WTC11 (cell line): ENCODE data around the gene LZTR1. TPM values are rescaled to one million over a fixed set of nuclear protein-coding genes. Genes with fewer than 3 reads are reported as not detected.

Source experiments
- CBFB ChIP-seq: sonication (generic); formaldehyde crosslinking; IDR thresholded peaks from 2 replicates; pipeline ENCODE4 v1.8.1; 2022; ENCODE audit warnings: mild to moderate bottlenecking, low read depth, missing genetic modification reagents
- FOXJ3 ChIP-seq: sonication (generic); formaldehyde crosslinking; IDR thresholded peaks from 2 replicates; pipeline ENCODE4 v1.9.0; 2021; ENCODE audit warnings: missing genetic modification reagents, mild to moderate bottlenecking, borderline replicate concordance
- FOXK1 ChIP-seq: sonication (generic); formaldehyde crosslinking; IDR thresholded peaks from 2 replicates; pipeline ENCODE4 v1.8.0; 2022; ENCODE audit warnings: mild to moderate bottlenecking, moderate library complexity, missing genetic modification reagents
- IRF2 ChIP-seq: sonication (generic); formaldehyde crosslinking; IDR thresholded peaks from 2 replicates; pipeline ENCODE4 v1.8.0; 2022; ENCODE audit warnings: low read depth, missing genetic modification reagents, borderline replicate concordance
- JAZF1 ChIP-seq: fragments of 250-450 bp; sonication (Bioruptor Pico); IDR thresholded peaks from 2 replicates; pipeline ENCODE4 v1.9.0; 2021; ENCODE audit warnings: moderate library complexity, mild to moderate bottlenecking, inconsistent platforms
- JUN ChIP-seq: sonication (generic); formaldehyde crosslinking; IDR thresholded peaks from 2 replicates; pipeline ENCODE4 v1.8.0; 2023; ENCODE audit warnings: mild to moderate bottlenecking, missing genetic modification reagents
- NFATC4 ChIP-seq: fragments of 250-450 bp; sonication (Bioruptor Pico); IDR thresholded peaks from 2 replicates; pipeline ENCODE4 v1.9.0; 2021; ENCODE audit warnings: mild to moderate bottlenecking
- NFE2L1 ChIP-seq: sonication (generic); formaldehyde crosslinking; IDR thresholded peaks from 2 replicates; pipeline ENCODE4 v1.8.1; 2023; ENCODE audit warnings: missing genetic modification reagents
- NR1H2 ChIP-seq: sonication (generic); formaldehyde crosslinking; IDR thresholded peaks from 2 replicates; pipeline ENCODE4 v1.9.0; 2021; ENCODE audit warnings: mild to moderate bottlenecking, moderate library complexity, missing genetic modification reagents
- SMAD3 ChIP-seq: sonication (generic); formaldehyde crosslinking; IDR thresholded peaks from 2 replicates; pipeline ENCODE4 v1.8.0; 2022; ENCODE audit warnings: missing genetic modification reagents, mild to moderate bottlenecking, borderline replicate concordance
- SOX15 ChIP-seq: fragments of 250-450 bp; sonication (Bioruptor Pico); IDR thresholded peaks from 2 replicates; pipeline ENCODE4 v1.9.0; 2021; ENCODE audit warnings: mild to moderate bottlenecking
- SP1 ChIP-seq: sonication (generic); formaldehyde crosslinking; conservative IDR thresholded peaks from 2 replicates; pipeline ENCODE4 v1.8.1; 2022; ENCODE audit warnings: missing genetic modification reagents
- TCF7 ChIP-seq: sonication (generic); formaldehyde crosslinking; IDR thresholded peaks from 2 replicates; pipeline ENCODE4 v1.8.0; 2022; ENCODE audit warnings: mild to moderate bottlenecking, low read depth, missing genetic modification reagents, moderate library complexity
- TEAD4 ChIP-seq: sonication (generic); formaldehyde crosslinking; IDR thresholded peaks from 2 replicates; pipeline ENCODE4 v1.8.0; 2022; ENCODE audit warnings: mild to moderate bottlenecking, missing genetic modification reagents
- TP53 ChIP-seq: sonication (generic); formaldehyde crosslinking; IDR thresholded peaks from 2 replicates; pipeline ENCODE4 v1.8.1; 2023; ENCODE audit warnings: mild to moderate bottlenecking, missing genetic modification reagents
- ZNF219 ChIP-seq: sonication (generic); formaldehyde crosslinking; IDR thresholded peaks from 2 replicates; pipeline ENCODE4 v1.8.0; 2023; ENCODE audit warnings: missing genetic modification reagents, mild to moderate bottlenecking, borderline replicate concordance
- ZNF317 ChIP-seq: sonication (generic); formaldehyde crosslinking; IDR thresholded peaks from 2 replicates; pipeline ENCODE4 v1.8.1; 2023; ENCODE audit warnings: low read depth, mild to moderate bottlenecking, moderate library complexity, missing genetic modification reagents, borderline replicate concordance
- ZNF416 ChIP-seq: fragments of 250-450 bp; sonication (Bioruptor Pico); IDR thresholded peaks from 2 replicates; pipeline ENCODE4 v1.9.0; 2021; ENCODE audit warnings: mild to moderate bottlenecking, inconsistent platforms
- total RNA-seq: library from RNA; stranded (reverse); gene quantifications from 3 replicates; pipeline ENCODE4 v1.2.3, GENCODE V29; 2021
- TF ChIP-seq, protein P1 (sequence below): fragments of 250-450 bp; sonication (Bioruptor Pico); IDR thresholded peaks from 2 replicates; pipeline ENCODE4 v1.9.0; 2021; ENCODE audit warnings: mild to moderate bottlenecking
- TF ChIP-seq, protein P2 (sequence below): sonication (generic); formaldehyde crosslinking; IDR thresholded peaks from 2 replicates; pipeline ENCODE4 v1.8.0; 2023; ENCODE audit warnings: missing genetic modification reagents, mild to moderate bottlenecking, borderline replicate concordance
- TF ChIP-seq, protein P3 (sequence below): sonication (generic); formaldehyde crosslinking; IDR thresholded peaks from 2 replicates; pipeline ENCODE4 v1.8.0; 2022; ENCODE audit warnings: mild to moderate bottlenecking, missing genetic modification reagents
- TF ChIP-seq, protein P4 (sequence below): sonication (generic); formaldehyde crosslinking; IDR thresholded peaks from 2 replicates; pipeline ENCODE4 v1.8.1; 2022; ENCODE audit warnings: mild to moderate bottlenecking, moderate library complexity, missing genetic modification reagents
- TF ChIP-seq, protein P5 (sequence below): sonication (generic); formaldehyde crosslinking; IDR thresholded peaks from 2 replicates; pipeline ENCODE4 v1.8.1; 2023; ENCODE audit warnings: mild to moderate bottlenecking, missing genetic modification reagents
- TF ChIP-seq, protein P6 (sequence below): sonication (generic); formaldehyde crosslinking; IDR thresholded peaks from 2 replicates; pipeline ENCODE4 v1.8.0; 2022; ENCODE audit warnings: mild to moderate bottlenecking, missing genetic modification reagents
- TF ChIP-seq, protein P7 (sequence below): sonication (generic); formaldehyde crosslinking; conservative IDR thresholded peaks from 2 replicates; pipeline ENCODE4 v1.8.1; 2023; ENCODE audit warnings: mild to moderate bottlenecking, low read depth, missing genetic modification reagents, moderate library complexity

The LZTR1 gene
- total RNA-seq, 1 experiment from 2014 or later: 38.3 TPM

DNA sequence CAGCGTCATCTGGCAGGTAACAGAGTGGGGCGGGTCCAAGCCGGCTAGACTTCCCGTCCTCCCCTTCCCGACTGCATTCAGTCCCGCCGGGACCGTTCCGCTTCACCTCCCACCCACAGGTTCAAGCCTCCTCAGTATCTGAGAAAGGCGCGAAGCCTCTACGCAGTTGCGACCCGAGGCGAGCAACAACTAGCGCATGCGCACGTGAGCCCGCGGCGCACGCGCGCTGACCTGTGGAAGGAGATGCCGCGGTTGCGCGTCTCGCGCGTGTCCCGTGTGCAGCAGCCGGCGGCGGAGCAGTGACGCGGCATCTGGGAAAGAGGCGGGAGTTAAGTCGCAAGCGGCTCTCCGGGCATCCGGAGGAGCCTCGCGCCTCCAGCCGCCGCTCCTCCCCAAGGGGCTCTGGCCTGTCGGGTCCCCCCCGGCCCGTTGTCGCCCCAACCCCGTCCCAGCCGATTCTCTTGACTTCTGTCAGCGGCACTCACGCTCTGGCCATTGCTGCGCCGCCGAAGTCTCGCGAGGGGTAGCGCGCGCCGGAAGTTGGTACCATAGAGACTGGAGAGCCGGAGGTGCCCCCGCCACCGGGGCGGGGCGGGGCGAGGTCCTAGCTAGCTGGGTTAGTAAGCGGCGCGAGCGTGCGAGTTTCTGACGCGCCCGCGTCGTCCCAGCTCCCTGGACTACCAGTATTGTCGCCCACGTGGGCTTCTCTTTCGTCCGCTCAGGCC, 19.7 kb downstream of the LZTR1 start, which contains the start of gene THAP7 (continued):
- TF ChIP-seq, protein P1, sequence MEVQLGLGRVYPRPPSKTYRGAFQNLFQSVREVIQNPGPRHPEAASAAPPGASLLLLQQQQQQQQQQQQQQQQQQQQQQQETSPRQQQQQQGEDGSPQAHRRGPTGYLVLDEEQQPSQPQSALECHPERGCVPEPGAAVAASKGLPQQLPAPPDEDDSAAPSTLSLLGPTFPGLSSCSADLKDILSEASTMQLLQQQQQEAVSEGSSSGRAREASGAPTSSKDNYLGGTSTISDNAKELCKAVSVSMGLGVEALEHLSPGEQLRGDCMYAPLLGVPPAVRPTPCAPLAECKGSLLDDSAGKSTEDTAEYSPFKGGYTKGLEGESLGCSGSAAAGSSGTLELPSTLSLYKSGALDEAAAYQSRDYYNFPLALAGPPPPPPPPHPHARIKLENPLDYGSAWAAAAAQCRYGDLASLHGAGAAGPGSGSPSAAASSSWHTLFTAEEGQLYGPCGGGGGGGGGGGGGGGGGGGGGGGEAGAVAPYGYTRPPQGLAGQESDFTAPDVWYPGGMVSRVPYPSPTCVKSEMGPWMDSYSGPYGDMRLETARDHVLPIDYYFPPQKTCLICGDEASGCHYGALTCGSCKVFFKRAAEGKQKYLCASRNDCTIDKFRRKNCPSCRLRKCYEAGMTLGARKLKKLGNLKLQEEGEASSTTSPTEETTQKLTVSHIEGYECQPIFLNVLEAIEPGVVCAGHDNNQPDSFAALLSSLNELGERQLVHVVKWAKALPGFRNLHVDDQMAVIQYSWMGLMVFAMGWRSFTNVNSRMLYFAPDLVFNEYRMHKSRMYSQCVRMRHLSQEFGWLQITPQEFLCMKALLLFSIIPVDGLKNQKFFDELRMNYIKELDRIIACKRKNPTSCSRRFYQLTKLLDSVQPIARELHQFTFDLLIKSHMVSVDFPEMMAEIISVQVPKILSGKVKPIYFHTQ: no peak
- TF ChIP-seq ZNF317 (CRISPR knock-in tag) (no peak), NFE2L1 (peak; percentile 82; the same call in 1 of the 2 replicates), TEAD4 (CRISPR knock-in tag) (no peak), JUN (no peak; the same call in 1 of the 2 replicates), SOX15 (CRISPR knock-in tag) (no peak), IRF2 (CRISPR knock-in tag) (no peak), FOXK1 (CRISPR knock-in tag) (peak; percentile 89), CBFB (no peak), NR1H2 (CRISPR knock-in tag) (0 out of 2 replicates have a peak, but pooled peaks have one; percentile 78), SP1 (CRISPR knock-in tag) (peak; percentile 72), TCF7 (CRISPR knock-in tag) (peak; percentile 51; the same call in 1 of the 2 replicates), SMAD3 (CRISPR knock-in tag) (peak; percentile 70; the same call in 1 of the 2 replicates), NFATC4 (CRISPR knock-in tag) (no peak), ZNF219 (CRISPR knock-in tag) (no peak), TP53 (CRISPR knock-in tag) (no peak), FOXJ3 (no peak; the same call in 1 of the 2 replicates), JAZF1 (CRISPR knock-in tag) (no peak), ZNF416 (CRISPR knock-in tag) (no peak)
- TF ChIP-seq, protein P2, sequence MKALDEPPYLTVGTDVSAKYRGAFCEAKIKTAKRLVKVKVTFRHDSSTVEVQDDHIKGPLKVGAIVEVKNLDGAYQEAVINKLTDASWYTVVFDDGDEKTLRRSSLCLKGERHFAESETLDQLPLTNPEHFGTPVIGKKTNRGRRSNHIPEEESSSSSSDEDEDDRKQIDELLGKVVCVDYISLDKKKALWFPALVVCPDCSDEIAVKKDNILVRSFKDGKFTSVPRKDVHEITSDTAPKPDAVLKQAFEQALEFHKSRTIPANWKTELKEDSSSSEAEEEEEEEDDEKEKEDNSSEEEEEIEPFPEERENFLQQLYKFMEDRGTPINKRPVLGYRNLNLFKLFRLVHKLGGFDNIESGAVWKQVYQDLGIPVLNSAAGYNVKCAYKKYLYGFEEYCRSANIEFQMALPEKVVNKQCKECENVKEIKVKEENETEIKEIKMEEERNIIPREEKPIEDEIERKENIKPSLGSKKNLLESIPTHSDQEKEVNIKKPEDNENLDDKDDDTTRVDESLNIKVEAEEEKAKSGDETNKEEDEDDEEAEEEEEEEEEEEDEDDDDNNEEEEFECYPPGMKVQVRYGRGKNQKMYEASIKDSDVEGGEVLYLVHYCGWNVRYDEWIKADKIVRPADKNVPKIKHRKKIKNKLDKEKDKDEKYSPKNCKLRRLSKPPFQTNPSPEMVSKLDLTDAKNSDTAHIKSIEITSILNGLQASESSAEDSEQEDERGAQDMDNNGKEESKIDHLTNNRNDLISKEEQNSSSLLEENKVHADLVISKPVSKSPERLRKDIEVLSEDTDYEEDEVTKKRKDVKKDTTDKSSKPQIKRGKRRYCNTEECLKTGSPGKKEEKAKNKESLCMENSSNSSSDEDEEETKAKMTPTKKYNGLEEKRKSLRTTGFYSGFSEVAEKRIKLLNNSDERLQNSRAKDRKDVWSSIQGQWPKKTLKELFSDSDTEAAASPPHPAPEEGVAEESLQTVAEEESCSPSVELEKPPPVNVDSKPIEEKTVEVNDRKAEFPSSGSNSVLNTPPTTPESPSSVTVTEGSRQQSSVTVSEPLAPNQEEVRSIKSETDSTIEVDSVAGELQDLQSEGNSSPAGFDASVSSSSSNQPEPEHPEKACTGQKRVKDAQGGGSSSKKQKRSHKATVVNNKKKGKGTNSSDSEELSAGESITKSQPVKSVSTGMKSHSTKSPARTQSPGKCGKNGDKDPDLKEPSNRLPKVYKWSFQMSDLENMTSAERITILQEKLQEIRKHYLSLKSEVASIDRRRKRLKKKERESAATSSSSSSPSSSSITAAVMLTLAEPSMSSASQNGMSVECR (CRISPR knock-in tag): peak; percentile 81; the same call in 1 of the 2 replicates
- TF ChIP-seq, protein P3, sequence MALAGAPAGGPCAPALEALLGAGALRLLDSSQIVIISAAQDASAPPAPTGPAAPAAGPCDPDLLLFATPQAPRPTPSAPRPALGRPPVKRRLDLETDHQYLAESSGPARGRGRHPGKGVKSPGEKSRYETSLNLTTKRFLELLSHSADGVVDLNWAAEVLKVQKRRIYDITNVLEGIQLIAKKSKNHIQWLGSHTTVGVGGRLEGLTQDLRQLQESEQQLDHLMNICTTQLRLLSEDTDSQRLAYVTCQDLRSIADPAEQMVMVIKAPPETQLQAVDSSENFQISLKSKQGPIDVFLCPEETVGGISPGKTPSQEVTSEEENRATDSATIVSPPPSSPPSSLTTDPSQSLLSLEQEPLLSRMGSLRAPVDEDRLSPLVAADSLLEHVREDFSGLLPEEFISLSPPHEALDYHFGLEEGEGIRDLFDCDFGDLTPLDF (CRISPR knock-in tag): peak; percentile 89
- TF ChIP-seq, protein P4, sequence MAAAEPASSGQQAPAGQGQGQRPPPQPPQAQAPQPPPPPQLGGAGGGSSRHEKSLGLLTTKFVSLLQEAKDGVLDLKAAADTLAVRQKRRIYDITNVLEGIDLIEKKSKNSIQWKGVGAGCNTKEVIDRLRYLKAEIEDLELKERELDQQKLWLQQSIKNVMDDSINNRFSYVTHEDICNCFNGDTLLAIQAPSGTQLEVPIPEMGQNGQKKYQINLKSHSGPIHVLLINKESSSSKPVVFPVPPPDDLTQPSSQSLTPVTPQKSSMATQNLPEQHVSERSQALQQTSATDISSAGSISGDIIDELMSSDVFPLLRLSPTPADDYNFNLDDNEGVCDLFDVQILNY (CRISPR knock-in tag): 0 out of 2 replicates have a peak, but pooled peaks have one; percentile 36
- TF ChIP-seq, protein P5, sequence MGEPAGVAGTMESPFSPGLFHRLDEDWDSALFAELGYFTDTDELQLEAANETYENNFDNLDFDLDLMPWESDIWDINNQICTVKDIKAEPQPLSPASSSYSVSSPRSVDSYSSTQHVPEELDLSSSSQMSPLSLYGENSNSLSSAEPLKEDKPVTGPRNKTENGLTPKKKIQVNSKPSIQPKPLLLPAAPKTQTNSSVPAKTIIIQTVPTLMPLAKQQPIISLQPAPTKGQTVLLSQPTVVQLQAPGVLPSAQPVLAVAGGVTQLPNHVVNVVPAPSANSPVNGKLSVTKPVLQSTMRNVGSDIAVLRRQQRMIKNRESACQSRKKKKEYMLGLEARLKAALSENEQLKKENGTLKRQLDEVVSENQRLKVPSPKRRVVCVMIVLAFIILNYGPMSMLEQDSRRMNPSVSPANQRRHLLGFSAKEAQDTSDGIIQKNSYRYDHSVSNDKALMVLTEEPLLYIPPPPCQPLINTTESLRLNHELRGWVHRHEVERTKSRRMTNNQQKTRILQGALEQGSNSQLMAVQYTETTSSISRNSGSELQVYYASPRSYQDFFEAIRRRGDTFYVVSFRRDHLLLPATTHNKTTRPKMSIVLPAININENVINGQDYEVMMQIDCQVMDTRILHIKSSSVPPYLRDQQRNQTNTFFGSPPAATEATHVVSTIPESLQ (CRISPR knock-in tag): no peak
- TF ChIP-seq, protein P6, sequence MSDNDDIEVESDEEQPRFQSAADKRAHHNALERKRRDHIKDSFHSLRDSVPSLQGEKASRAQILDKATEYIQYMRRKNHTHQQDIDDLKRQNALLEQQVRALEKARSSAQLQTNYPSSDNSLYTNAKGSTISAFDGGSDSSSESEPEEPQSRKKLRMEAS: peak; percentile 95
- TF ChIP-seq, protein P7, sequence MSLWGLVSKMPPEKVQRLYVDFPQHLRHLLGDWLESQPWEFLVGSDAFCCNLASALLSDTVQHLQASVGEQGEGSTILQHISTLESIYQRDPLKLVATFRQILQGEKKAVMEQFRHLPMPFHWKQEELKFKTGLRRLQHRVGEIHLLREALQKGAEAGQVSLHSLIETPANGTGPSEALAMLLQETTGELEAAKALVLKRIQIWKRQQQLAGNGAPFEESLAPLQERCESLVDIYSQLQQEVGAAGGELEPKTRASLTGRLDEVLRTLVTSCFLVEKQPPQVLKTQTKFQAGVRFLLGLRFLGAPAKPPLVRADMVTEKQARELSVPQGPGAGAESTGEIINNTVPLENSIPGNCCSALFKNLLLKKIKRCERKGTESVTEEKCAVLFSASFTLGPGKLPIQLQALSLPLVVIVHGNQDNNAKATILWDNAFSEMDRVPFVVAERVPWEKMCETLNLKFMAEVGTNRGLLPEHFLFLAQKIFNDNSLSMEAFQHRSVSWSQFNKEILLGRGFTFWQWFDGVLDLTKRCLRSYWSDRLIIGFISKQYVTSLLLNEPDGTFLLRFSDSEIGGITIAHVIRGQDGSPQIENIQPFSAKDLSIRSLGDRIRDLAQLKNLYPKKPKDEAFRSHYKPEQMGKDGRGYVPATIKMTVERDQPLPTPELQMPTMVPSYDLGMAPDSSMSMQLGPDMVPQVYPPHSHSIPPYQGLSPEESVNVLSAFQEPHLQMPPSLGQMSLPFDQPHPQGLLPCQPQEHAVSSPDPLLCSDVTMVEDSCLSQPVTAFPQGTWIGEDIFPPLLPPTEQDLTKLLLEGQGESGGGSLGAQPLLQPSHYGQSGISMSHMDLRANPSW (CRISPR knock-in tag): no peak
